ENCODE data around the gene C12orf60. TPM values are rescaled to one million over a fixed set of nuclear protein-coding genes. Genes with fewer than 3 reads are reported as not detected.

C12orf60 gene
- total RNA-seq, 1 donor from 2014 or later, result 2.3 TPM

- DNase-seq (ENCODE audit: low spot score), result peak; percentile 73
- ATAC-seq, result peak; percentile 44
- intact Hi-C loops (cut with DNase I), result loop anchor here (10.0 kb wide), 1 partner anchor 220 kb away; no protein-coding TSS in a partner anchor
These were observed 28.4 kb upstream of the C12orf60 start for GRCh38 chr12:14774906-14775635.

- DNase-seq (ENCODE audit: low spot score), result no peak
- no peak for ATAC-seq
- intact Hi-C loops (cut with DNase I), result loop anchor here (10.0 kb wide), 1 partner anchor 219 kb away; no protein-coding TSS in a partner anchor
These were observed 27.9 kb upstream of the C12orf60 start for GRCh38 chr12:14775636-14775980.

- intact Hi-C loops (cut with DNase I), result loop anchor here (10.0 kb wide), 1 partner anchor 218 kb away; no protein-coding TSS in a partner anchor
- DNase-seq (ENCODE audit: low spot score), result no peak
These were observed 27.1 kb upstream of the C12orf60 start for GRCh38 chr12:14776236-14776961.

GRCh38 chr12:14777271-14777670, 26.2 kb upstream of the C12orf60 start:
- DNase-seq (ENCODE audit: low spot score) (no peak), ATAC-seq (no peak)
- intact Hi-C loops (cut with DNase I), result loop anchor here (10.0 kb wide), 1 partner anchor 218 kb away; no protein-coding TSS in a partner anchor

More at GRCh38 chr12:14776236-14776961, 27.1 kb upstream of the C12orf60 start:
- no peak for ATAC-seq

GRCh38 chr12:14779834-14780233, 23.6 kb upstream of the C12orf60 start:
- intact Hi-C loops (cut with DNase I), result loop anchor here (10.0 kb wide), 1 partner anchor 215 kb away; no protein-coding TSS in a partner anchor
- no peak for DNase-seq (ENCODE audit: low spot score)
- ATAC-seq, result no peak

GRCh38 chr12:14780859-14781258, 22.6 kb upstream of the C12orf60 start:
- DNase-seq (ENCODE audit: low spot score) (no peak), ATAC-seq (no peak)
- intact Hi-C loops (cut with DNase I), result no loop called here

GRCh38 chr12:14781563-14781962, 21.9 kb upstream of the C12orf60 start:
- DNase-seq (ENCODE audit: low spot score), result no peak
- intact Hi-C loops (cut with DNase I), result no loop called here
- no peak for ATAC-seq

GRCh38 chr12:14782756-14783155, 20.7 kb upstream of the C12orf60 start:
- intact Hi-C loops (cut with DNase I), result no loop called here
- no peak for ATAC-seq

GRCh38 chr12:14784471-14784870, 19.0 kb upstream of the C12orf60 start:
- no peak for ATAC-seq

More at GRCh38 chr12:14782756-14783155, 20.7 kb upstream of the C12orf60 start:
- no peak for DNase-seq (ENCODE audit: low spot score)

GRCh38 chr12:14785568-14785967, 17.9 kb upstream of the C12orf60 start:
- intact Hi-C loops (cut with DNase I), result no loop called here
- ATAC-seq (no peak), DNase-seq (ENCODE audit: low spot score) (no peak)

More at GRCh38 chr12:14784471-14784870, 19.0 kb upstream of the C12orf60 start:
- no peak for DNase-seq (ENCODE audit: low spot score)
- intact Hi-C loops (cut with DNase I), result no loop called here

- DNase-seq (ENCODE audit: low spot score), result no peak
- intact Hi-C loops (cut with DNase I), result no loop called here
- ATAC-seq, result no peak
These were observed 8.4 kb upstream of the C12orf60 start for GRCh38 chr12:14795028-14795448.

- intact Hi-C loops (cut with DNase I), result no loop called here
- no peak for DNase-seq (ENCODE audit: low spot score)
- ATAC-seq, result no peak
These were observed 1.2 kb upstream of the C12orf60 start for GRCh38 chr12:14802247-14802646.

GRCh38 chr12:14802721-14803010, 804 bp upstream of the C12orf60 start:
- ATAC-seq (no peak), DNase-seq (ENCODE audit: low spot score) (no peak)
- intact Hi-C loops (cut with DNase I), result no loop called here

GRCh38 chr12:14803830-14804160, 325 bp downstream of the C12orf60 start:
- DNase-seq (ENCODE audit: low spot score) (no peak), ATAC-seq (peak; percentile 27)
- intact Hi-C loops (cut with DNase I), result no loop called here

- ATAC-seq (no peak), DNase-seq (ENCODE audit: low spot score) (no peak)
- intact Hi-C loops (cut with DNase I), result no loop called here
These were observed 6.9 kb downstream of the C12orf60 start for GRCh38 chr12:14810167-14810952.

- ATAC-seq, result no peak
- DNase-seq (ENCODE audit: low spot score), result no peak
- intact Hi-C loops (cut with DNase I), result no loop called here
These were observed 7.5 kb downstream of the C12orf60 start for GRCh38 chr12:14810953-14811483.

GRCh38 chr12:14811486-14811885, 8.0 kb downstream of the C12orf60 start:
- intact Hi-C loops (cut with DNase I), result no loop called here
- no peak for DNase-seq (ENCODE audit: low spot score)
- no peak for ATAC-seq

GRCh38 chr12:14814014-14814413, 10.5 kb downstream of the C12orf60 start, which contains the start of gene SMCO3:
Gene SMCO3 (minus strand): TSS chr12:14814182. CDS start chr12:14806680, 7,502 bp downstream.
- intact Hi-C loops (cut with DNase I), result no loop called here
- no peak for DNase-seq (ENCODE audit: low spot score)
- ATAC-seq, result no peak

- ATAC-seq, result no peak
- no peak for DNase-seq (ENCODE audit: low spot score)
- intact Hi-C loops (cut with DNase I), result no loop called here
These were observed 20.7 kb downstream of the C12orf60 start for GRCh38 chr12:14824012-14824634.
